Thyroid gland (tissue), 4 donors: ENCODE data around the gene PCDHB2. TPM values are rescaled to one million over a fixed set of nuclear protein-coding genes. Genes with fewer than 3 reads are reported as not detected.
"Not testable (repeated sequence)": the region's sequence is repeated elsewhere in the genome, so short reads cannot be mapped to it uniquely, and the experiment has no call there.

Experiments
- DNase-seq, 2 donors: peaks; one replicate each; pipeline ENCODE4 v3.0.0-alpha.2; 2019
- H3K27ac ChIP-seq, 3 donors: fragments of 200-600 bp; sonication (generic); 1 replicate in 2 of 3; 2 replicates in 1 of 3; pipeline ENCODE4 v1.5.1; 2016 to 2019; ENCODE audit warnings: mild to moderate bottlenecking in 1 of 3, moderate library complexity in 1 of 3
- H3K27me3 ChIP-seq: fragments of 200-600 bp; sonication (generic); one replicate; pipeline ENCODE4 v1.5.1; 2019
- H3K36me3 ChIP-seq, 2 donors: fragments of 200-600 bp; sonication (generic); one replicate each; pipeline ENCODE4 v1.5.1; 2016 to 2019
- H3K4me1 ChIP-seq, 2 donors: fragments of 200-600 bp; sonication (generic); one replicate each; pipeline ENCODE4 v1.5.1; 2017 to 2019
- H3K4me3 ChIP-seq, 3 donors: fragments of 200-600 bp; sonication (generic); replicated peaks in 1 of 3; 1 replicate in 2 of 3; 2 replicates in 1 of 3; pipeline ENCODE4 v1.5.1; 2016; ENCODE audit warnings: mild to moderate bottlenecking in 1 of 3
- H3K9me3 ChIP-seq: fragments of 200-600 bp; sonication (generic); one replicate; pipeline ENCODE4 v1.5.1; 2017
- CTCF ChIP-seq, 6 experiments: fragments of 200-600 bp in 3 of 6; fragments of 450-650 bp in 3 of 6; sonication (generic) in 3 of 6; IDR thresholded peaks; one replicate each; pipeline ENCODE4 v1.5.1; 2016 to 2019; ENCODE audit warnings: antibody characterized with exemption in 6 of 6, mild to moderate bottlenecking in 2 of 6, inconsistent platforms in 1 of 6, moderate library complexity in 1 of 6
- POLR2A ChIP-seq, 2 donors: fragments of 450-650 bp; IDR thresholded peaks; one replicate each; pipeline ENCODE4 v1.6.1; 2017; ENCODE audit warnings: antibody characterized with exemption in 2 of 2, mild to moderate bottlenecking in 2 of 2, moderate library complexity in 1 of 2
- WGBS, 2 donors: methylation state at CpG; one replicate each; pipeline ENCODE4 v1.1.5; 2017; 5-methylcytosine and 5-hydroxymethylcytosine counted together
- intact Hi-C: fragments of 100-400 bp; cut with DNase I; formaldehyde crosslinking; loops from one replicate; pipeline ENCODE4 v1.15.1; 2023
- total RNA-seq, 4 donors: library from RNA; depleted of rRNA; stranded (reverse); fragments of >200 nt; gene quantifications; one replicate each; pipeline ENCODE4 v1.2.3, GENCODE V29; 2016

PCDHB2 gene
- total RNA-seq, 4 donors from 2014 or later = 1.2 to 4.2 (median 3.2) TPM

- no peak overlapping the region for H3K27ac ChIP-seq
- H3K4me3 ChIP-seq = no peak overlapping the region
- H3K36me3 ChIP-seq = no peaks in the 10 kb centered on the region
Measured at GRCh38 chr5:141101059-141101458, 6.6 kb downstream of the PCDHB2 start.

GRCh38 chr5:141102070-141102469, 7.7 kb downstream of the PCDHB2 start:
- intact Hi-C loops, DNase-seq, H3K27ac ChIP-seq, H3K4me3 ChIP-seq, H3K4me1 ChIP-seq, H3K27me3 ChIP-seq, H3K36me3 ChIP-seq, H3K9me3 ChIP-seq: not testable (repeated sequence)
- WGBS, 2 donors = 14 to 48% methylated on average over 8 to 9 of the region's 39 CpGs

More at GRCh38 chr5:141101059-141101458, 6.6 kb downstream of the PCDHB2 start:
- intact Hi-C loops = no loop called here
- Histone ChIP-seq H3K9me3 (no peaks in the 10 kb centered on the region), H3K4me1 (no peaks in the 10 kb centered on the region), H3K27me3 (no peaks in the 10 kb centered on the region)
- WGBS, 2 donors = 29 to 56% methylated on average over 19 to 20 of the region's 20 CpGs
- TF ChIP-seq POLR2A (IDR thresholded peaks at IDR 0.05) = no peak
- no peak for TF ChIP-seq CTCF (IDR thresholded peaks at IDR 0.05)
- DNase-seq = no peak

GRCh38 chr5:141102471-141102870, 8.1 kb downstream of the PCDHB2 start:
- H3K9me3 ChIP-seq, H3K27ac ChIP-seq, H3K4me1 ChIP-seq, H3K27me3 ChIP-seq, intact Hi-C loops, DNase-seq, H3K4me3 ChIP-seq, H3K36me3 ChIP-seq: not testable (repeated sequence)
- no CpG with 5 or more reads among the region's 38 CpGs for WGBS, 2 donors

GRCh38 chr5:141105350-141105749, 10.9 kb downstream of the PCDHB2 start:
- no peak for TF ChIP-seq CTCF (IDR thresholded peaks at IDR 0.05)
- TF ChIP-seq POLR2A (IDR thresholded peaks at IDR 0.05) = no peak
- H3K9me3 ChIP-seq = no peaks in the 10 kb centered on the region
- no peak overlapping the region for H3K4me3 ChIP-seq
- no peaks in the 10 kb centered on the region for H3K4me1 ChIP-seq
- H3K36me3 ChIP-seq = no peaks in the 10 kb centered on the region
- DNase-seq = no peak
- intact Hi-C loops = no loop called here
- 74 to 82% methylated on average over 2 of the region's 2 CpGs for WGBS, 2 donors
- no peak overlapping the region for H3K27ac ChIP-seq
- no peaks in the 10 kb centered on the region for H3K27me3 ChIP-seq

- intact Hi-C loops = no loop called here
- Histone ChIP-seq H3K36me3 (no peaks in the 10 kb centered on the region), H3K4me1 (no peaks in the 10 kb centered on the region), H3K27me3 (peaks cover 4% of the 10 kb centered on the region), H3K9me3 (no peaks in the 10 kb centered on the region), H3K27ac (no peak overlapping the region), H3K4me3 (no peak overlapping the region)
- no peak for DNase-seq
- TF ChIP-seq CTCF (IDR thresholded peaks at IDR 0.05) = no peak
- TF ChIP-seq POLR2A (IDR thresholded peaks at IDR 0.05) = no peak
- WGBS, 2 donors = 35 to 50% methylated on average over 2 of the region's 2 CpGs
Measured at GRCh38 chr5:141119250-141119649, 24.8 kb downstream of the PCDHB2 start.

- intact Hi-C loops = no loop called here
- Histone ChIP-seq H3K4me1 (no peaks in the 10 kb centered on the region), H3K4me3 (no peak within 1 kb of the TSS), H3K36me3 (no peaks in the 10 kb centered on the region), H3K27me3 (peaks cover 4% of the 10 kb centered on the region), H3K9me3 (no peaks in the 10 kb centered on the region), H3K27ac (no peak within 1 kb of the TSS)
- peak in 1 of 2 donors; percentile 15 for DNase-seq
- WGBS, 2 donors = 13 to 21% methylated on average over 16 of the region's 16 CpGs
- no peak for TF ChIP-seq POLR2A (IDR thresholded peaks at IDR 0.05)
- peak in 2 of 6 experiments; percentile 7 to 17 for TF ChIP-seq CTCF (IDR thresholded peaks at IDR 0.05)
Measured at GRCh38 chr5:141121563-141121962, 27.1 kb downstream of the PCDHB2 start, which contains the start of gene PCDHB4. TSS of gene PCDHB4 (plus strand) at chr5:141121818. CDS start at chr5:141121999, 181 bp downstream.
